KMS-11 (cell line): ENCODE data around the gene GSC2.

ENCODE experiments used
- H2AFZ ChIP-seq: fragments of 200-600 bp; sonication (generic); 2 replicates; pipeline ENCODE4 v1.6.1; 2016; ENCODE audit warnings: antibody characterized with exemption, mixed run types, low read depth
- H3K27ac ChIP-seq: fragments of 200-600 bp; sonication (generic); 2 replicates; pipeline ENCODE4 v1.6.1; 2016; ENCODE audit warnings: mild to moderate bottlenecking, mixed run types
- H3K27me3 ChIP-seq: fragments of 200-600 bp; sonication (generic); 2 replicates; pipeline ENCODE4 v1.6.1; 2017; ENCODE audit warnings: mild to moderate bottlenecking, low read depth, mixed run types, moderate library complexity; ENCODE audit not compliant: insufficient read depth
- H3K36me3 ChIP-seq: fragments of 200-600 bp; sonication (generic); 2 replicates; pipeline ENCODE4 v1.6.1; 2017; ENCODE audit warnings: mild to moderate bottlenecking, mixed run types; ENCODE audit not compliant: insufficient read depth
- H3K4me1 ChIP-seq: fragments of 200-600 bp; sonication (generic); 2 replicates; pipeline ENCODE4 v1.6.1; 2016; ENCODE audit warnings: mild to moderate bottlenecking, low read depth, mixed run types; ENCODE audit not compliant: poor library complexity, severe bottlenecking
- H3K4me2 ChIP-seq: fragments of 200-600 bp; sonication (generic); 2 replicates; pipeline ENCODE4 v1.7.0; 2016; ENCODE audit warnings: mild to moderate bottlenecking, mixed run types
- H3K4me3 ChIP-seq: fragments of 200-600 bp; sonication (generic); IDR thresholded peaks from 2 replicates; pipeline ENCODE4 v1.6.1; 2017; ENCODE audit warnings: low read depth, low read length, mixed read lengths; ENCODE audit not compliant: insufficient read depth
- H3K79me2 ChIP-seq: fragments of 200-600 bp; sonication (generic); 2 replicates; pipeline ENCODE4 v1.6.1; 2016; ENCODE audit warnings: low read depth, mixed run types; ENCODE audit not compliant: insufficient read depth
- H3K9ac ChIP-seq: fragments of 200-600 bp; sonication (generic); 2 replicates; pipeline ENCODE4 v1.6.1; 2016; ENCODE audit warnings: mild to moderate bottlenecking, mixed run types
- H4K20me1 ChIP-seq: fragments of 200-600 bp; sonication (generic); 2 replicates; pipeline ENCODE4 v1.6.1; 2016; ENCODE audit warnings: mild to moderate bottlenecking, mixed run types; ENCODE audit not compliant: insufficient read depth
- TF ChIP-seq, protein P1 (sequence below): fragments of 200-600 bp; sonication (generic); conservative IDR thresholded peaks from 2 replicates; pipeline ENCODE4 v1.6.1; 2017; ENCODE audit warnings: low read depth, mild to moderate bottlenecking, antibody characterized with exemption, low read length, moderate library complexity, mixed read lengths

GSC2 gene

DNA sequence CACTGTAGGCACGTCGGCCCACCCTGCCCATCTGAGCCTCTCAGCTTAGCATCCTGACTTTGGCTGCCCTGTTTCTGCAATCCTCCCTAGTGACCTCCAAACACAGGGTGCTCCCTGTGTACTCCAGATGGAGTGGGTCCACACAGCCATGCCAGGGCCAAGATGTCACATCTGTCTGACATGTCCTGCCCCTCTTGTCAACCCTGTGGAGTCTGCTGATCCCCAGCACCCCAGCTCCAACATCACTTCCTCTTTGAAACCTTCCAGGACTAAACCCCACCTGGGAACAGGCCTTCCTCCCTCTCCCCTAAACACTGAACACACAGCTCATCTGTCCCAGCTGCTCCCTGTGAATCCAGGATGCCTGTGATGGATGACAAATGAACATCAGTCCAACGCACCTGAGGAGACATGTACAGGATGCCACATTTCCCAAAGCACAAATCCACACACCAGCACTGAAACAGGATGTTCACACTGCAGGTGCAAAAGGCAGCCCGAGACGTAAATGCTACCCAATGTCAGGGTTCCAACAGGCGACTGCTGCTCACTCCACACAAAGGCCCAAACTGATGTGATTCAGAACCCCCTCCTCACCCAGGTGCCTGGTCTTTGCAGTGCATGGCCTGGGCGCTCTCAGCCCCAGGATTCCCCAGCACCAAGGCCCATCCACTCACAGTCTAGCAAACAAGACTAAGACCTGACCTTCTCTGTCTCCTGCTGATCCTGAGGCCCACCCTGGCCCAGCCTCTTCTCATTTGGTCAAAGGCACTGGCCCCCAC, 21.0 kb downstream of the GSC2 start:
- Histone ChIP-seq H3K27me3 (no peaks in the 10 kb centered on the region), H3K9ac (no peak overlapping the region), H3K79me2 (no peaks in the 10 kb centered on the region)

DNA sequence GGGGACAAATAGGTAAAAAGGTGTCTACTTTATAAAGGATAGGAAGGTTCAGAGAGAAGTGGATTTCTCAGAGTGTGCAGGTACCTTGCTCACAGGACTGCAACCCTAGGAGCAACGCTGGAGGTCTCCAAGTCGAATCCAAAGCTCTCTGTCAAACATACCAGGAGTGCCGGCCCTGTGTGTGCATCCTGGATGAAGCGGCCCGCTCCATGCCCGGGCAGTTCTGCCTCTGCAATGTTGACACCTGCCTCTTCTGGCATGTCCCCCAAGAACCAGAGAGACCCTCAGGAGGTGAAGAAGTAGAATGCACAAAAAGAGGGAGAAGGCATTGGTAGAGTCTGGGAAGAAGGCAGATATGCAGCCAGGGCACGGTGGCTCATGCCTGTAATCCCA, 22.1 kb downstream of the GSC2 start:
- Histone ChIP-seq H4K20me1 (no peaks in the 10 kb centered on the region), H3K4me2 (no peak overlapping the region), H2AFZ (no peak overlapping the region), H3K36me3 (no peaks in the 10 kb centered on the region), H3K27me3 (no peaks in the 10 kb centered on the region), H3K9ac (no peak overlapping the region), H3K79me2 (no peaks in the 10 kb centered on the region), H3K27ac (no peak overlapping the region), H3K4me3 (no peak overlapping the region), H3K4me1 (no peaks in the 10 kb centered on the region)
- TF ChIP-seq, protein P1, sequence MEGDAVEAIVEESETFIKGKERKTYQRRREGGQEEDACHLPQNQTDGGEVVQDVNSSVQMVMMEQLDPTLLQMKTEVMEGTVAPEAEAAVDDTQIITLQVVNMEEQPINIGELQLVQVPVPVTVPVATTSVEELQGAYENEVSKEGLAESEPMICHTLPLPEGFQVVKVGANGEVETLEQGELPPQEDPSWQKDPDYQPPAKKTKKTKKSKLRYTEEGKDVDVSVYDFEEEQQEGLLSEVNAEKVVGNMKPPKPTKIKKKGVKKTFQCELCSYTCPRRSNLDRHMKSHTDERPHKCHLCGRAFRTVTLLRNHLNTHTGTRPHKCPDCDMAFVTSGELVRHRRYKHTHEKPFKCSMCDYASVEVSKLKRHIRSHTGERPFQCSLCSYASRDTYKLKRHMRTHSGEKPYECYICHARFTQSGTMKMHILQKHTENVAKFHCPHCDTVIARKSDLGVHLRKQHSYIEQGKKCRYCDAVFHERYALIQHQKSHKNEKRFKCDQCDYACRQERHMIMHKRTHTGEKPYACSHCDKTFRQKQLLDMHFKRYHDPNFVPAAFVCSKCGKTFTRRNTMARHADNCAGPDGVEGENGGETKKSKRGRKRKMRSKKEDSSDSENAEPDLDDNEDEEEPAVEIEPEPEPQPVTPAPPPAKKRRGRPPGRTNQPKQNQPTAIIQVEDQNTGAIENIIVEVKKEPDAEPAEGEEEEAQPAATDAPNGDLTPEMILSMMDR = no peak

More for the DNA sequence above, 21.0 kb downstream of the GSC2 start:
- no peak overlapping the region for H2AFZ ChIP-seq
- H3K4me2 ChIP-seq = no peak overlapping the region
- no peaks in the 10 kb centered on the region for H3K36me3 ChIP-seq
- no peak overlapping the region for H3K4me3 ChIP-seq
- H4K20me1 ChIP-seq = no peaks in the 10 kb centered on the region
- H3K27ac ChIP-seq = no peak overlapping the region
- TF ChIP-seq, protein P1 = no peak
- no peaks in the 10 kb centered on the region for H3K4me1 ChIP-seq

DNA sequence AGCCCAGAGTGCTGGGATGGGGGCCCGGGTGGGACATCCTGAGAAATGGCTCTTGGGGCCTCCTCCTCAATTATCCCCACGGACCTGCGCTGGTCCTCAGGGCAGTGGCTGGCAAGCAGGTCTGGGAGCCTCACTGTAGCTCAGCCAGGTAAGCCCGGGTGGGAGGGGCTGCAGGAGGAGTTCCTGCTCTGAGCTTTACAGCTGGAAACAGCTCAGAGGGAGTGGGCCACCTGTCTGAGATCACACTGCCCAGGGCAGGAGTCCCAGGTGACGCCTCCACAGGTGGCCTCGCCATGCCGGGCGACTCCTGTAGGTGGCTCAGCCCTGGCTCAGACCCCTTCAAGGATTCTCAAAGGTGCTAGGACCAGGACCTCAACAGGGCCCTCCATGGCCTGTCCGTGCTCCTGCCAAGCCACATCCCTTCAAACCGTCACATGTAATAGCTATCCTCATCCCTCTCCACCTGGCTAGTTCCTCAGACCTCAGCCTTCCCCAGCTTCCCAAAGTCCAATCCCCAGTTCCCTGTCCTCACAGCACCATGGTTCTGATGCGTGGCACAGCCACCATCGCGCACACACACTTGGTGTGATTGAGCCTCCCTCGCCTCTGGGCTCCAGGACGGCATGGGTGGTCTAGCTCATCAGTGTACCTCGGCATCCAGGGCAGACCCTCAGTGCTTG, 22.6 kb downstream of the GSC2 start:
- H4K20me1 ChIP-seq = no peaks in the 10 kb centered on the region
- TF ChIP-seq, protein P1 = no peak
- no peak overlapping the region for H3K4me2 ChIP-seq
- no peak overlapping the region for H2AFZ ChIP-seq
- no peak overlapping the region for H3K9ac ChIP-seq
- H3K27me3 ChIP-seq = no peaks in the 10 kb centered on the region
- no peaks in the 10 kb centered on the region for H3K4me1 ChIP-seq
- no peaks in the 10 kb centered on the region for H3K36me3 ChIP-seq
- no peak overlapping the region for H3K4me3 ChIP-seq
- no peak overlapping the region for H3K27ac ChIP-seq
- no peaks in the 10 kb centered on the region for H3K79me2 ChIP-seq

DNA sequence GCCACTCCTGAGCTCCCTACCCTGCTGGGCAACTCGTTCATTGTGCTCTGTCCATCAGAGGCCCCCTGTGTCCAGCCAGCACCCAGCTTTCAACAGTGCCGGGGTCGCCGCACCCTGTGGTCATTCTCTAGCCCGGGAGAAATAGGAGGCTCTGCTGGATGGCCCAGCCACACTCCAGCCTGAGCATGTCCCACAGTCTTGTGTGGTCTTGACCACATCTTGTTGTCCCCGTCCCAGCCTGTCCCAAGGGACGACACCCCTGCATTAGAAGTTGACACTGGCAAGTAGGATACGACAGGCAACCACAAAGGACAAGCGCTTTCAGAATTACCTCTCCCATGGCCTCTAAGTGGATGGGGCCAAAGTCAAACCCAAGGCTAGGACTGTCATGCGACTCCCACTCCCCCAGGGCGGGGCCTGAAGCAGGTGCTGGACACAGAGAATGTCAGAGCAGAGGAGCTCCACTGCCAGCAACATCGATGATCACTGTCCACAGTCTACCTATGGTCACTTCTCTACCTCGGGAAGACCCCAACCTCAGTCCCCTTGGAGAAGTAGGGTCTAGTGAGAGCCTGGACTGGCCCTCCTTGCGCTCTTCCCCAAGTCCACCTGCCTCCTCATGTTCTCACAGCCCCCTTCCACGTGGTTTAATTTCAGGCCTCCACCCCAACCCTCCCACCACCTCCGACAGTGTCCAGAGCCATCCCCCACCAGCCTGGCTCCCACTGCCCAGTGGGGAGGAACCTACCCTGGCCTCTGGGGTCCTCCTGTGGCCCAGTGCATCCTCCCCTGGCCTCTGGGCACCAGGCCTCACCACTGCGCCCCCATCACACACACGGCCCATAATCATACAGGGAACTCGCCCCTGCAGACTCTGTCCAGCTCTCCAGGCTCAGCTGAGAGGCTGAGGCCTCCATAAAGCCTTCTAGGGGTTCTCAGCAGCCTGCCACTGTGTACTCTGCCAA, 23.5 kb downstream of the GSC2 start:
- peaks cover 1% of the 10 kb centered on the region; the same call in 1 of the 2 replicates for H3K79me2 ChIP-seq
- TF ChIP-seq, protein P1 = no peak
- no peak overlapping the region for H3K4me3 ChIP-seq
- no peak overlapping the region for H2AFZ ChIP-seq
- no peak overlapping the region for H3K27ac ChIP-seq
- H3K4me1 ChIP-seq = no peaks in the 10 kb centered on the region
- no peaks in the 10 kb centered on the region for H4K20me1 ChIP-seq
- no peak overlapping the region for H3K4me2 ChIP-seq
- H3K36me3 ChIP-seq = no peaks in the 10 kb centered on the region
- no peak overlapping the region for H3K9ac ChIP-seq
- no peaks in the 10 kb centered on the region for H3K27me3 ChIP-seq
